Mesendoderm (in vitro differentiated cells): ENCODE data around the gene GARIN5B.
A peak's percentile ranks its signal among the peaks of the same experiment; 100 is the strongest.
"Not testable (repeated sequence)": the region's sequence is repeated elsewhere in the genome, so short reads cannot be mapped to it uniquely, and the experiment has no call there.

Experiments used
- DNase-seq: peaks from one replicate; pipeline ENCODE4 v3.0.0; 2013
- H2AK5ac ChIP-seq: 2 replicates; pipeline ENCODE4 v1.6.1; 2013; ENCODE audit warnings: low read length, inconsistent platforms
- H2BK120ac ChIP-seq: 2 replicates; pipeline ENCODE4 v1.6.1; 2013; ENCODE audit warnings: low read depth, mild to moderate bottlenecking, low read length, moderate library complexity, mixed read lengths
- H2BK15ac ChIP-seq: replicated peaks from 2 replicates; pipeline ENCODE4 v1.6.1; 2013; ENCODE audit warnings: low read depth, mild to moderate bottlenecking, moderate library complexity
- H2BK5ac ChIP-seq: 2 replicates; pipeline ENCODE4 v1.6.1; 2013; ENCODE audit warnings: low read length, inconsistent platforms
- H3K18ac ChIP-seq: 2 replicates; pipeline ENCODE4 v1.6.1; 2013; ENCODE audit warnings: mild to moderate bottlenecking, low read length, mixed read lengths
- H3K23ac ChIP-seq: one replicate; pipeline ENCODE4 v1.6.1; 2013; ENCODE audit warnings: low read length
- H3K27ac ChIP-seq: 2 replicates; pipeline ENCODE4 v1.5.1; 2013; ENCODE audit warnings: low read depth, mild to moderate bottlenecking, inconsistent platforms, low read length, moderate library complexity
- H3K27me3 ChIP-seq: 2 replicates; pipeline ENCODE4 v1.6.1; 2013; ENCODE audit warnings: low read length, control low read depth, mild to moderate bottlenecking, inconsistent platforms; ENCODE audit not compliant: insufficient read depth, poor library complexity
- H3K36me3 ChIP-seq: 2 replicates; pipeline ENCODE4 v1.6.1; 2013; ENCODE audit warnings: low read length, inconsistent platforms; ENCODE audit not compliant: control insufficient read depth, insufficient read depth
- H3K4ac ChIP-seq: one replicate; pipeline ENCODE4 v1.6.1; 2013; ENCODE audit warnings: low read depth, mild to moderate bottlenecking, low read length, moderate library complexity
- H3K4me1 ChIP-seq: 2 replicates; pipeline ENCODE4 v1.6.1; 2013; ENCODE audit warnings: low read depth, low read length, inconsistent platforms; ENCODE audit not compliant: control insufficient read depth
- H3K4me2 ChIP-seq: 2 replicates; pipeline ENCODE4 v1.6.1; 2013; ENCODE audit warnings: low read length
- H3K4me3 ChIP-seq: 2 replicates; pipeline ENCODE4 v1.5.1; 2013; ENCODE audit warnings: mild to moderate bottlenecking, low read length
- H3K56ac ChIP-seq: one replicate; pipeline ENCODE4 v1.6.1; 2013; ENCODE audit warnings: low read length
- H3K79me1 ChIP-seq: 2 replicates; pipeline ENCODE4 v1.6.1; 2013; ENCODE audit warnings: low read length, inconsistent platforms
- H3K79me2 ChIP-seq: 2 replicates; pipeline ENCODE4 v1.6.1; 2013; ENCODE audit warnings: mild to moderate bottlenecking, low read length; ENCODE audit not compliant: control insufficient read depth, insufficient read depth
- H3K9ac ChIP-seq: 2 replicates; pipeline ENCODE4 v1.6.1; 2013; ENCODE audit warnings: low read length, inconsistent platforms
- H4K5ac ChIP-seq: one replicate; pipeline ENCODE4 v1.6.1; 2013; ENCODE audit warnings: low read length
- H4K8ac ChIP-seq: one replicate; pipeline ENCODE4 v1.6.1; 2013; ENCODE audit warnings: low read depth, mild to moderate bottlenecking, control low read depth, low read length, moderate library complexity
- WGBS: extraction: QIAGEN DNeasy Blood & Tissue Kit; methylation state at CpG from one replicate; pipeline ENCODE4 v1.1.7; 2013; ENCODE audit warnings: low lambda C conversion rate, missing lambda C conversion rate; ENCODE audit not compliant: insufficient coverage; ENCODE audit errors: extremely low coverage; 5-methylcytosine and 5-hydroxymethylcytosine counted together

Gene GARIN5B

GRCh38 chr19:55401390-55401789 lies 38.3 kb upstream of the GARIN5B start:
- not testable (repeated sequence) for H3K56ac ChIP-seq, H4K5ac ChIP-seq, H4K8ac ChIP-seq, H3K27ac ChIP-seq, H3K9ac ChIP-seq, H3K4me3 ChIP-seq, DNase-seq, H3K18ac ChIP-seq, H2BK5ac ChIP-seq, H2AK5ac ChIP-seq, H3K4ac ChIP-seq, H3K4me1 ChIP-seq, H2BK15ac ChIP-seq, H3K4me2 ChIP-seq, H3K23ac ChIP-seq, H3K27me3 ChIP-seq, H2BK120ac ChIP-seq
- peaks cover 17% of the 10 kb centered on the region for H3K79me1 ChIP-seq
- H3K79me2 ChIP-seq: peaks cover 18% of the 10 kb centered on the region
- H3K36me3 ChIP-seq: peaks cover 13% of the 10 kb centered on the region
- no CpG with 5 or more reads among the region's 28 CpGs for WGBS

GRCh38 chr19:55400281-55401087 lies 37.4 kb upstream of the GARIN5B start:
- Histone ChIP-seq H2BK5ac (no peak overlapping the region), H3K4me2 (no peak overlapping the region), H3K23ac (no peak overlapping the region), H3K56ac (no peak overlapping the region), H3K18ac (no peak overlapping the region), H2BK15ac (no peak overlapping the region), H3K79me2 (peaks cover 9% of the 10 kb centered on the region), H3K27me3 (no peaks in the 10 kb centered on the region), H2BK120ac (no peak overlapping the region), H3K4me1 (no peaks in the 10 kb centered on the region), H3K27ac (no peak overlapping the region), H4K5ac (no peak overlapping the region), H3K4ac (no peak overlapping the region), H3K4me3 (no peak overlapping the region), H3K36me3 (peaks cover 7% of the 10 kb centered on the region), H2AK5ac (no peak overlapping the region), H4K8ac (no peak overlapping the region), H3K9ac (no peak overlapping the region), H3K79me1 (peaks cover 8% of the 10 kb centered on the region)
- no CpG with 5 or more reads among the region's 14 CpGs for WGBS
- no peak for DNase-seq

- WGBS: no CpG with 5 or more reads among the region's 12 CpGs
- DNase-seq: no peak
- no peak overlapping the region for H4K5ac ChIP-seq
Observed at GRCh38 chr19:55398200-55398925, 35.3 kb upstream of the GARIN5B start.

GRCh38 chr19:55392820-55393761 lies 30.0 kb upstream of the GARIN5B start:
- H2BK5ac ChIP-seq: no peak overlapping the region
- no peak overlapping the region for H2BK120ac ChIP-seq
- H3K23ac ChIP-seq: no peak overlapping the region
- peak overlapping the region; percentile 64 for H3K56ac ChIP-seq
- H3K27me3 ChIP-seq: no peaks in the 10 kb centered on the region
- DNase-seq: no peak
- H3K4me2 ChIP-seq: no peak overlapping the region
- H4K8ac ChIP-seq: no peak overlapping the region
- H3K18ac ChIP-seq: no peak overlapping the region
- H3K79me2 ChIP-seq: peaks cover 6% of the 10 kb centered on the region
- peaks cover 2% of the 10 kb centered on the region for H3K4me1 ChIP-seq
- H3K79me1 ChIP-seq: peaks cover 7% of the 10 kb centered on the region
- H2AK5ac ChIP-seq: no peak overlapping the region
- no peak overlapping the region for H3K4me3 ChIP-seq
- no peak overlapping the region for H2BK15ac ChIP-seq
- H3K9ac ChIP-seq: no peak overlapping the region
- H3K4ac ChIP-seq: no peak overlapping the region
- peaks cover 10% of the 10 kb centered on the region for H3K36me3 ChIP-seq
- H4K5ac ChIP-seq: no peak overlapping the region
- WGBS: no CpG with 5 or more reads among the region's 18 CpGs
- H3K27ac ChIP-seq: no peak overlapping the region

More at GRCh38 chr19:55398200-55398925, 35.3 kb upstream of the GARIN5B start:
- Histone ChIP-seq H3K4me3 (no peak overlapping the region), H3K9ac (no peak overlapping the region), H3K4me1 (no peaks in the 10 kb centered on the region), H3K56ac (no peak overlapping the region), H2BK5ac (no peak overlapping the region), H3K36me3 (peaks cover 4% of the 10 kb centered on the region), H3K79me1 (peaks cover 6% of the 10 kb centered on the region), H3K27ac (no peak overlapping the region), H2BK120ac (no peak overlapping the region), H3K4ac (no peak overlapping the region), H3K79me2 (peaks cover 1% of the 10 kb centered on the region), H3K23ac (no peak overlapping the region), H2BK15ac (no peak overlapping the region), H2AK5ac (no peak overlapping the region), H4K8ac (no peak overlapping the region), H3K27me3 (no peaks in the 10 kb centered on the region), H3K4me2 (no peak overlapping the region), H3K18ac (no peak overlapping the region)

- no peak overlapping the region for H3K4me2 ChIP-seq
- H3K4me3 ChIP-seq: no peak overlapping the region
- no peak overlapping the region for H4K5ac ChIP-seq
- no peak overlapping the region for H3K27ac ChIP-seq
- no peak for DNase-seq
- H2BK15ac ChIP-seq: no peak overlapping the region
- H3K27me3 ChIP-seq: no peaks in the 10 kb centered on the region
- WGBS: no CpG with 5 or more reads among the region's 18 CpGs
- peak overlapping the region; percentile 28 for H3K9ac ChIP-seq
- H3K23ac ChIP-seq: no peak overlapping the region
- peaks cover 11% of the 10 kb centered on the region for H3K4me1 ChIP-seq
- no peak overlapping the region for H2BK5ac ChIP-seq
- peaks cover 18% of the 10 kb centered on the region for H3K79me2 ChIP-seq
- no peak overlapping the region for H3K18ac ChIP-seq
- H3K4ac ChIP-seq: no peak overlapping the region
- no peak overlapping the region for H2BK120ac ChIP-seq
- H3K79me1 ChIP-seq: peaks cover 18% of the 10 kb centered on the region
- peak overlapping the region; percentile 22 for H3K56ac ChIP-seq
- H4K8ac ChIP-seq: no peak overlapping the region
- H2AK5ac ChIP-seq: no peak overlapping the region
- H3K36me3 ChIP-seq: peaks cover 20% of the 10 kb centered on the region
Observed at GRCh38 chr19:55391702-55392615, 28.9 kb upstream of the GARIN5B start.
